Type B pancreatic cell (in vitro differentiated cells): ENCODE results near the gene LMTK2. TPM values are rescaled to one million over a fixed set of nuclear protein-coding genes. Genes with fewer than 3 reads are reported as not detected.

Source experiments
- DNase-seq: peaks from one replicate; pipeline ENCODE4 v3.0.0; 2021; ENCODE audit warnings: mixed read lengths; ENCODE audit not compliant: unreplicated experiment; ENCODE audit errors: extremely low spot score
- H3K27ac Mint-ChIP-seq: 2 replicates; pipeline ENCODE4 v1.8.0; 2021; ENCODE audit warnings: mild to moderate bottlenecking, mixed read lengths
- H3K27me3 Mint-ChIP-seq: 2 replicates; pipeline ENCODE4 v1.8.0; 2021; ENCODE audit warnings: mixed read lengths
- H3K36me3 Mint-ChIP-seq: 2 replicates; pipeline ENCODE4 v1.8.0; 2021; ENCODE audit warnings: mixed read lengths
- H3K4me1 Mint-ChIP-seq: one replicate; pipeline ENCODE4 v1.8.0; 2021; ENCODE audit warnings: mixed read lengths; ENCODE audit not compliant: unreplicated experiment
- H3K4me3 Mint-ChIP-seq: 2 replicates; pipeline ENCODE4 v1.8.0; 2021; ENCODE audit warnings: mild to moderate bottlenecking, mixed read lengths
- H3K9me3 Mint-ChIP-seq: 2 replicates; pipeline ENCODE4 v1.8.0; 2021; ENCODE audit warnings: mixed read lengths
- total RNA-seq: library from RNA; stranded (reverse); gene quantifications from 2 replicates; pipeline ENCODE4 v1.2.1, GENCODE V29; 2021; ENCODE audit warnings: low replicate concordance
- TF ChIP-seq, protein P1 (sequence below): fragments of 200-600 bp; sonication (generic); conservative IDR thresholded peaks from 2 replicates; pipeline ENCODE4 v1.5.0; 2021; ENCODE audit warnings: antibody characterized with exemption, mild to moderate bottlenecking

Gene LMTK2
- total RNA-seq, 1 donor from 2014 or later = 20.6 TPM

DNA sequence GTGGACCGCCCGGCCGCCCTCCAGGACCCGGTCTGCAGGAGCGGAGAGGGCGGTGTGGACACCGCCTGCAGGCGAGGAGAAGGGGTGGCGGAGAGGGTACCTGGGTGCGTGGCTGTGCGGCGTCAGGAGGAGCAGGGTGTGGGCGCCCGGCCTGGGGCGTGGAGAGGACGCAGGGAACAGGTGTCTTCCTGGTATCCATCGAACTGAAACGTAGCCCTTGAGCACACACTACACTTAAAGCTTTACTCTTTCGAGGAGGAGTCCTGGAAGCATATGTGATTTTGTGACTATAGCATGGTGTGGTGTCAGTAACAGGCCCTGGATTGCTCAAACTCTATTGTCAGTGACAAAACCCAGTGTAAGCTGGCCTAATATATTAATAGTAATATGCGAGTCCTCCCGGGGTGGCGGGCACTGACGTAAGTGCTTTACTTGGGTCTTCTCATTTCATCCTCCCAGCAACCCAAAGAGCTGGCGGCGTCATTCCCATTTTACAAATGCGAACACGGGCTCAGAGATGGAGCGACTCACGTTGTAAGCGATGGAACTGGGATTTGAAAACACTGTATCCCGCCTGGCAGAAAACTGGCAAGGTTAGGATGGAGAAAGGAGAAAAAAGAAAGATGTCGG is 145.9 kb downstream of the LMTK2 start:
- Mint-ChIP-seq H3K27ac (peak overlapping the region; percentile 95), H3K36me3 (peaks cover 4% of the 10 kb centered on the region), H3K4me3 (peak overlapping the region; percentile 94)

DNA sequence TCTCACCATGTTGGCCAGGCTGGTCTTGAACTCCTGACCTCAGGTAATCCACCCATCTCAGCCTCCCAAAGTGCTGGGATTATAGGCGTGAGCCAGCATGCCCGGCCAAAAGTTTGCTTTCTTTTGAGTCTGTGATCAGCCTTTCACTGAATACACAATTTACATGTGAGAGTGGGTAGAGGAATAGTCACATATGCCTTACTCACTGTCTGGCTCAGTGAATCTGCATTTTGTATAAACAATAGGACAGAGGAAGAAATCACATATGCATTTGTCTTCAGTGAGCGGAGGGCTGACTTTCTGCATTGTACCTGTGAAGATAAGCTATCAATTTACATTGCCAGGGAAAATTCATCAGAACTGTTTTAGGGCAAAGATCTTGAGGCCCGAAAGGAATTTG is 147.9 kb downstream of the LMTK2 start:
- peaks cover 4% of the 10 kb centered on the region for H3K36me3 Mint-ChIP-seq
- no peaks in the 10 kb centered on the region for H3K27me3 Mint-ChIP-seq
- H3K4me3 Mint-ChIP-seq = no peak overlapping the region
- peak overlapping the region; percentile 39 for H3K27ac Mint-ChIP-seq
- no peaks in the 10 kb centered on the region for H3K9me3 Mint-ChIP-seq
- peaks cover 10% of the 10 kb centered on the region for H3K4me1 Mint-ChIP-seq
- TF ChIP-seq, protein P1, sequence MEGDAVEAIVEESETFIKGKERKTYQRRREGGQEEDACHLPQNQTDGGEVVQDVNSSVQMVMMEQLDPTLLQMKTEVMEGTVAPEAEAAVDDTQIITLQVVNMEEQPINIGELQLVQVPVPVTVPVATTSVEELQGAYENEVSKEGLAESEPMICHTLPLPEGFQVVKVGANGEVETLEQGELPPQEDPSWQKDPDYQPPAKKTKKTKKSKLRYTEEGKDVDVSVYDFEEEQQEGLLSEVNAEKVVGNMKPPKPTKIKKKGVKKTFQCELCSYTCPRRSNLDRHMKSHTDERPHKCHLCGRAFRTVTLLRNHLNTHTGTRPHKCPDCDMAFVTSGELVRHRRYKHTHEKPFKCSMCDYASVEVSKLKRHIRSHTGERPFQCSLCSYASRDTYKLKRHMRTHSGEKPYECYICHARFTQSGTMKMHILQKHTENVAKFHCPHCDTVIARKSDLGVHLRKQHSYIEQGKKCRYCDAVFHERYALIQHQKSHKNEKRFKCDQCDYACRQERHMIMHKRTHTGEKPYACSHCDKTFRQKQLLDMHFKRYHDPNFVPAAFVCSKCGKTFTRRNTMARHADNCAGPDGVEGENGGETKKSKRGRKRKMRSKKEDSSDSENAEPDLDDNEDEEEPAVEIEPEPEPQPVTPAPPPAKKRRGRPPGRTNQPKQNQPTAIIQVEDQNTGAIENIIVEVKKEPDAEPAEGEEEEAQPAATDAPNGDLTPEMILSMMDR = no peak
- DNase-seq = no peak

More for the DNA sequence above, 145.9 kb downstream of the LMTK2 start:
- no peaks in the 10 kb centered on the region for H3K9me3 Mint-ChIP-seq
- H3K4me1 Mint-ChIP-seq = peaks cover 13% of the 10 kb centered on the region
- H3K27me3 Mint-ChIP-seq = no peaks in the 10 kb centered on the region
- no peak for DNase-seq
- TF ChIP-seq, protein P1 = no peak

DNA sequence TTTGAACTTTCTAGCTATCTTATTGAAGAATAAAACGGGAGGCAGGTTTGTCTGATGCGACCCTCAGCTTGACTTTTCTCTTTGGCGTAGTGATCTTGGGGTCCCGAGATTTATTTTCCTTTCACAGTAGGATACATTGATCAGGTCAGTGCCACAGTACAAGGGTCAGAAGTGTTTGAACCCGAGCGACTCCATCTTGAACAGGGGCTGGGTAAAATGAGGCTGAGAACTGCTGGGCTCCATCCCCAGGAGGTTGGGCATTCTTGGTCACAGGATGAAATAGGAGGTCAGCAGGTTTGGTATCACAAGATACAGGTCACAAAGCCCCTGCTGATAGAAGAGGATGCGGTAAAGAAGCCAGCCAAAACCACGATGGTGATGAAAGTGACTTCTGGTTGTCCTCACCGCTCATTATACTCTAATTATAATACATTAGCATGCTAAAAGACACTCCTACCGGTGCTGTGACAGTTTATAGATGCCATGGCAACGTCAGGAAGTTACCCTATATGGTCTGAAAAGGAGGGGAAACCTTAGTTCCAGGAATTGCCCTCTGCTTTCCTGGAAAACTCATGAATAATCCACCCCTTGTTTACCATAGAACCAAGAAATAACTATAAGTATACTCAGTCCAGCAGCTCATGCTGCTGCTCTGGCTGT is 148.4 kb downstream of the LMTK2 start:
- peak overlapping the region; percentile 39 for H3K27ac Mint-ChIP-seq

DNA sequence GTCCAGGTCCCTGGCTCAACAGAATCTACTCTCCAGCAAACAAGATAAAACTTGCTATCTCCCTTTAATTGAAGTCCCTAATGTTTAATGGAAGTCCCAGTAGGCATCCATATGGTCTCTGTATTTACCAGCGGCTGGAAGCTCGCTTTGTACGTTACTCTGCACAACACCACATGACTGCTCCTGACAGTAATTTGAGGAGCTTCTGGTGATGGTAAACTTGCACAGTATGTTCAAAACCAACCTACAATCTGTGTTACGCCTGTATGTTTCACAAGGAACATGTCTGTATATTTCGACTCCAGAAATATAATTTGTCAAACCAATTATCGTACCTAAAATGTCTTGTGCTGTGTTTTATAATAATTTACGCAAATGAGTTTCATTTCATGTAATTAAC is 149.8 kb downstream of the LMTK2 start:
- TF ChIP-seq, protein P1 = no peak
- Mint-ChIP-seq H3K4me3 (peak overlapping the region; percentile 31), H3K27me3 (no peaks in the 10 kb centered on the region), H3K36me3 (peaks cover 4% of the 10 kb centered on the region), H3K27ac (peak overlapping the region; percentile 41), H3K9me3 (no peaks in the 10 kb centered on the region), H3K4me1 (peaks cover 10% of the 10 kb centered on the region)
- no peak for DNase-seq

More for the DNA sequence above, 148.4 kb downstream of the LMTK2 start:
- Mint-ChIP-seq H3K4me1 (peaks cover 10% of the 10 kb centered on the region), H3K27me3 (no peaks in the 10 kb centered on the region), H3K9me3 (no peaks in the 10 kb centered on the region), H3K36me3 (peaks cover 4% of the 10 kb centered on the region), H3K4me3 (peak overlapping the region; percentile 51)
- no peak for DNase-seq
- TF ChIP-seq, protein P1 = no peak

DNA sequence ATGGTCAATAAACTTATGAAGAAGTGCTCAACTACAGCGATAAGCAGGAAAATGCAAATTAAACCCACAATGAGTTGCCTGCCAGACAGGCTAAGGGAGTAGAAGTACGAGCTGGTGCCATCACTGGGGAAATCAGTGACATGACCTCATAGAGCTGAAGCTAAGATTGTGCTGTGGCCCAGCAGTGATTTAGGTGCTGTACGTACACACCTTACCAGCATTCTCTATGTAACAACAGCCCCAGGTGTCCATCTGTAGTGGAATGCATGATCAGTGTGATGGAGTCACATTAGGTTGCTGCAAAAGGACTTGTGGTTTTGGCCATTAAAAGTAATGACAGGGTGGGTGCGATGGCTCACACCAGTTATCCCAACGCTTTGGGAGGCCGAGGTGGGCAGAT is 151.0 kb downstream of the LMTK2 start:
- H3K27me3 Mint-ChIP-seq = no peaks in the 10 kb centered on the region
- peaks cover 8% of the 10 kb centered on the region for H3K4me1 Mint-ChIP-seq
- no peak overlapping the region for H3K4me3 Mint-ChIP-seq
- DNase-seq = no peak
- TF ChIP-seq, protein P1 = no peak
- no peaks in the 10 kb centered on the region for H3K9me3 Mint-ChIP-seq
- peaks cover 4% of the 10 kb centered on the region for H3K36me3 Mint-ChIP-seq
- no peak overlapping the region for H3K27ac Mint-ChIP-seq

Other genes starting within 250 kb of the LMTK2 start
- 48.0 and 50.5 TPM in 2 replicates for gene ASNS, start 234.5 kb upstream of the LMTK2 start, total RNA-seq
- not detected in 2 replicates for gene OCM2, start 116.7 kb upstream of the LMTK2 start, total RNA-seq
- 0.46 and 0.57 TPM in 2 replicates for gene BHLHA15, start 104.6 kb downstream of the LMTK2 start, total RNA-seq
- gene TECPR1, start 145.4 kb downstream of the LMTK2 start, total RNA-seq = 32.4 and 39.9 TPM in 2 replicates
- 151 and 190 TPM in 2 replicates for gene BRI3, start 174.8 kb downstream of the LMTK2 start, total RNA-seq